Neuronal stem cell (in vitro differentiated cells): ENCODE measurements around the gene LAD1.
A peak's percentile ranks its signal among the peaks of the same experiment; 100 is the strongest.

Source experiments
- DNase-seq: peaks from one replicate; pipeline ENCODE4 v3.0.0-alpha.2; 2013; ENCODE audit warnings: low spot score
- H2AFZ ChIP-seq: one replicate; pipeline ENCODE4 v1.6.1; 2013; ENCODE audit warnings: mild to moderate bottlenecking, low read length, inconsistent platforms
- H2AK5ac ChIP-seq: 2 replicates; pipeline ENCODE4 v1.6.1; 2013; ENCODE audit warnings: low read depth, mild to moderate bottlenecking, inconsistent platforms, low read length, moderate library complexity, mixed read lengths
- H2BK120ac ChIP-seq: 2 replicates; pipeline ENCODE4 v1.6.1; 2013; ENCODE audit warnings: low read depth, mild to moderate bottlenecking, inconsistent platforms, low read length, moderate library complexity, mixed read lengths
- H2BK12ac ChIP-seq: one replicate; pipeline ENCODE4 v1.6.1; 2013; ENCODE audit warnings: low read length, inconsistent platforms
- H2BK15ac ChIP-seq: 2 replicates; pipeline ENCODE4 v1.6.1; 2013; ENCODE audit warnings: mild to moderate bottlenecking, low read length, inconsistent platforms, mixed read lengths
- H2BK5ac ChIP-seq: one replicate; pipeline ENCODE4 v1.6.1; 2013; ENCODE audit warnings: inconsistent platforms, mild to moderate bottlenecking, low read length, moderate library complexity
- H3K14ac ChIP-seq: one replicate; pipeline ENCODE4 v1.6.1; 2013; ENCODE audit warnings: low read length, inconsistent platforms
- H3K18ac ChIP-seq: 2 replicates; pipeline ENCODE4 v1.6.1; 2013; ENCODE audit warnings: low read length, inconsistent platforms
- H3K23ac ChIP-seq: 2 replicates; pipeline ENCODE4 v1.6.1; 2013; ENCODE audit warnings: low read depth, mild to moderate bottlenecking, mixed read lengths, low read length, inconsistent platforms; ENCODE audit not compliant: poor library complexity
- H3K27ac ChIP-seq: replicated peaks from 3 replicates; pipeline ENCODE4 v1.5.1; 2013; ENCODE audit warnings: low read length, inconsistent platforms
- H3K27me3 ChIP-seq, 3 experiments: 2 replicates each; pipeline ENCODE4 v1.6.1; 2013; ENCODE audit warnings: low read length in 3 of 3, mild to moderate bottlenecking in 2 of 3, inconsistent platforms in 1 of 3, low read depth in 1 of 3, mixed read lengths in 1 of 3, moderate library complexity in 1 of 3; ENCODE audit not compliant: control insufficient read depth in 3 of 3, insufficient read depth in 3 of 3
- H3K36me3 ChIP-seq, 2 donors: replicated peaks in 1 of 2; 2 replicates each; pipeline ENCODE4 v1.6.1; 2013; ENCODE audit warnings: low read length in 2 of 2; ENCODE audit not compliant: control insufficient read depth in 2 of 2, insufficient read depth in 2 of 2
- H3K4ac ChIP-seq: 2 replicates; pipeline ENCODE4 v1.6.1; 2013; ENCODE audit warnings: inconsistent platforms, mild to moderate bottlenecking, low read length, moderate library complexity
- H3K4me1 ChIP-seq, 2 donors: 1 replicate in 1 of 2; 2 replicates in 1 of 2; pipeline ENCODE4 v1.6.1; 2013; ENCODE audit warnings: low read length in 2 of 2, low read depth in 1 of 2; ENCODE audit not compliant: control insufficient read depth in 2 of 2, insufficient read depth in 1 of 2
- H3K4me2 ChIP-seq: one replicate; pipeline ENCODE4 v1.6.1; 2013; ENCODE audit warnings: mild to moderate bottlenecking, low read length, inconsistent platforms; ENCODE audit not compliant: insufficient read depth, poor library complexity, severe bottlenecking
- H3K4me3 ChIP-seq, 2 donors: 2 replicates each; pipeline ENCODE4 v1.5.1; 2013; ENCODE audit warnings: low read length in 2 of 2, mild to moderate bottlenecking in 2 of 2, inconsistent platforms in 1 of 2, moderate library complexity in 1 of 2
- H3K79me1 ChIP-seq: one replicate; pipeline ENCODE4 v1.6.1; 2013; ENCODE audit warnings: low read depth, mild to moderate bottlenecking, inconsistent platforms, low read length, moderate library complexity
- H3K9ac ChIP-seq: one replicate; pipeline ENCODE4 v1.6.1; 2013; ENCODE audit warnings: mild to moderate bottlenecking, low read depth, low read length, inconsistent platforms; ENCODE audit not compliant: poor library complexity
- H3K9me3 ChIP-seq, 2 donors: replicated peaks in 1 of 2; 2 replicates each; pipeline versions ENCODE3 to v1.6.1; 2013; ENCODE audit warnings: low read length in 2 of 2, mild to moderate bottlenecking in 2 of 2, inconsistent platforms in 1 of 2, low read depth in 1 of 2, mixed read lengths in 1 of 2, moderate library complexity in 1 of 2; ENCODE audit not compliant: control insufficient read depth in 2 of 2, insufficient read depth in 1 of 2
- H4K8ac ChIP-seq: one replicate; pipeline ENCODE4 v1.6.1; 2013; ENCODE audit warnings: low read depth, mild to moderate bottlenecking, inconsistent platforms, low read length, moderate library complexity
- H4K91ac ChIP-seq: one replicate; pipeline ENCODE4 v1.6.1; 2013; ENCODE audit warnings: low read length, low read depth, mild to moderate bottlenecking, inconsistent platforms; ENCODE audit not compliant: poor library complexity
- WGBS, 2 donors: extraction: QIAGEN DNeasy Blood & Tissue Kit; methylation state at CpG; one replicate each; pipeline ENCODE4 v1.1.7; 2013; ENCODE audit warnings: missing lambda C conversion rate in 2 of 2, mixed read lengths in 1 of 2; ENCODE audit not compliant: insufficient read length in 2 of 2, insufficient replicate concordance in 1 of 2; ENCODE audit errors: extremely low coverage in 2 of 2; 5-methylcytosine and 5-hydroxymethylcytosine counted together

The LAD1 gene

GRCh38 chr1:201386208-201386607 is 12.9 kb downstream of the LAD1 start:
- Histone ChIP-seq H2BK5ac (no peak overlapping the region), H3K18ac (peak overlapping the region; percentile 89), H2AK5ac (peak overlapping the region; percentile 41), H3K27me3 (peaks cover 0 to 18% (median 0%) of the 10 kb centered on the region in 3 experiments), H4K91ac (no peak overlapping the region), H2AFZ (no peak overlapping the region), H3K79me1 (no peaks in the 10 kb centered on the region), H4K8ac (no peak overlapping the region), H2BK120ac (no peak overlapping the region), H2BK12ac (no peak overlapping the region), H3K4me2 (no peak overlapping the region), H3K4me3 (no peak overlapping the region), H3K9me3 (no peaks in the 10 kb centered on the region), H3K9ac (no peak overlapping the region), H3K4ac (no peak overlapping the region), H2BK15ac (peak overlapping the region; percentile 82), H3K14ac (no peak overlapping the region), H3K4me1 (peaks cover 0 to 14% of the 10 kb centered on the region in 2 donors), H3K27ac (no peak overlapping the region), H3K36me3 (no peaks in the 10 kb centered on the region), H3K23ac (no peak overlapping the region)
- DNase-seq, result no peak
- WGBS, 2 donors, result no CpG with 5 or more reads among the region's 8 CpGs

DNA sequence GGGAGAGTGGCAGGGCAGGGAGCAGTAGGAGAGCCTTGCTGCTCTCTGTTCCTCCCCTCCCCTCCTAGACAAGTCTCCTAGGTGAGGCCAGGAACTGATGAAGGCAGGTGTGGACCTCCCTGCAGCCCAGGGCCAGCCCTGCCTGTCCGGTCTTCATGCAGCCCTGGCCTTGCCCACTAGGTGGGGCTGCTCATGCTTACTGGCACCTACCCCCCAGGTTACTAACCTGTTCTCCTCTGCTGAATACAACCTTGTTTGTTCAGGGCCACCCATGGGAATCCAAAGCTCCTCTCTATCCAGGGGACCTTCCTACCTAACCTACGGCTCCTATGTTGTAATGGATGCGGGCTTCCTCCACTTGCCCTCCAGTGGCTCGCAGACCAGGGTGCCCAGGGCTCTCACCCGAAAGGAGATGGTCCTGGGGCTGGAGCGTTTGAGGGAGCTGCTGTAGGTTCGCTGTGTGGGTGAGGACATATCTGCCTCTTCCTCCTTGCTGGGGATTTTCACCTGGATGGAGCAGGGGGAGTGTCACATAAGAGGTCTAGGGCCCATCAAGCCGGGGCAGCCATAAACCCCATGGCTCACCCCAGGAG is 13.7 kb downstream of the LAD1 start:
- peaks cover 0 to 14% of the 10 kb centered on the region in 2 donors for H3K4me1 ChIP-seq
- peaks cover 0 to 18% (median 0%) of the 10 kb centered on the region in 3 experiments for H3K27me3 ChIP-seq
- no peak overlapping the region for H3K4me3 ChIP-seq
- no peak overlapping the region for H3K4ac ChIP-seq
- no CpG with 5 or more reads among the region's 8 CpGs for WGBS, 2 donors
- H3K4me2 ChIP-seq, result no peak overlapping the region
- no peak overlapping the region for H3K9ac ChIP-seq
- peak overlapping the region; percentile 34 for H2BK12ac ChIP-seq
- H3K79me1 ChIP-seq, result no peaks in the 10 kb centered on the region
- no peaks in the 10 kb centered on the region for H3K36me3 ChIP-seq
- peak overlapping the region; percentile 89 for H3K18ac ChIP-seq
- no peak overlapping the region for H3K14ac ChIP-seq
- H3K9me3 ChIP-seq, result no peaks in the 10 kb centered on the region
- peak overlapping the region; percentile 20 for H3K23ac ChIP-seq
- H2BK120ac ChIP-seq, result no peak overlapping the region
- no peak overlapping the region for H2BK5ac ChIP-seq
- H3K27ac ChIP-seq, result no peak overlapping the region
- H4K8ac ChIP-seq, result no peak overlapping the region
- H4K91ac ChIP-seq, result no peak overlapping the region
- H2AFZ ChIP-seq, result no peak overlapping the region
- H2AK5ac ChIP-seq, result peak overlapping the region; percentile 41
- H2BK15ac ChIP-seq, result peak overlapping the region; percentile 82
- DNase-seq, result no peak

DNA sequence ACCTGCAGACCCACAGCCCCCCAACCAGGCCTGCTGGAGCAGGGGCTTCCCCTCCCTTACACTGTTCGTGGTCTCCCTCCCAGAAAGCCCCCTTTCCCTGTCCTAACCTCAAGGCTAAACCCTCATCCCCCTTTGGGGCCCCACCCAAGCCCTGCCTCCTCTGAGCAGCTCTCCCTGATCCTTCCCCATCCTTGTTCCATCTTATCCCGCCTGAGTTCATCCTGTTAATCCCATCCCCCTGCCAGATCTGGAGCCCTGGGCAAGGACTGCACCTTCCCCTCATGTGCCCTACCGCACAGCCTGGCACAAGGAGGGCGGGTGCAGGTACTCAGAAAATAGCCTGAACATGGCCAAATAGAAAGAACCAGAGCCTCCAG is 14.7 kb downstream of the LAD1 start:
- no peak for DNase-seq
- H2AFZ ChIP-seq, result no peak overlapping the region
- no peak overlapping the region for H3K4ac ChIP-seq
- no peak overlapping the region for H3K23ac ChIP-seq
- H3K9me3 ChIP-seq, result no peaks in the 10 kb centered on the region
- peaks cover 0 to 14% of the 10 kb centered on the region in 2 donors for H3K4me1 ChIP-seq
- no peak overlapping the region for H4K8ac ChIP-seq
- H2AK5ac ChIP-seq, result peak overlapping the region; percentile 80
- WGBS, 2 donors, result no CpG with 5 or more reads among the region's 4 CpGs
- H3K4me3 ChIP-seq, result no peak overlapping the region
- no peaks in the 10 kb centered on the region for H3K79me1 ChIP-seq
- no peak overlapping the region for H3K14ac ChIP-seq
- no peak overlapping the region for H4K91ac ChIP-seq
- H2BK12ac ChIP-seq, result no peak overlapping the region
- H3K9ac ChIP-seq, result no peak overlapping the region
- H3K27ac ChIP-seq, result no peak overlapping the region
- peak overlapping the region; percentile 52 for H3K18ac ChIP-seq
- H2BK15ac ChIP-seq, result no peak overlapping the region
- no peaks in the 10 kb centered on the region for H3K36me3 ChIP-seq
- no peak overlapping the region for H2BK5ac ChIP-seq
- H3K4me2 ChIP-seq, result no peak overlapping the region
- peaks cover 0 to 18% (median 0%) of the 10 kb centered on the region in 3 experiments for H3K27me3 ChIP-seq
- no peak overlapping the region for H2BK120ac ChIP-seq

- Histone ChIP-seq H3K18ac (peak overlapping the region; percentile 52), H3K23ac (no peak overlapping the region), H3K4me3 (no peak overlapping the region), H4K8ac (no peak overlapping the region), H2BK5ac (peak overlapping the region; percentile 56), H2AK5ac (peak overlapping the region; percentile 80), H3K14ac (no peak overlapping the region), H2BK12ac (no peak overlapping the region), H2AFZ (no peak overlapping the region), H3K79me1 (no peaks in the 10 kb centered on the region), H2BK120ac (no peak overlapping the region), H3K4ac (no peak overlapping the region), H3K9me3 (no peaks in the 10 kb centered on the region), H3K4me2 (no peak overlapping the region), H3K9ac (no peak overlapping the region), H3K27me3 (peaks cover 0 to 18% (median 0%) of the 10 kb centered on the region in 3 experiments), H4K91ac (no peak overlapping the region), H3K27ac (no peak overlapping the region), H2BK15ac (no peak overlapping the region), H3K36me3 (no peaks in the 10 kb centered on the region), H3K4me1 (peaks cover 0 to 13% of the 10 kb centered on the region in 2 donors)
- WGBS, 2 donors, result no CpG with 5 or more reads among the region's 4 CpGs
- no peak for DNase-seq
Measured at GRCh38 chr1:201383647-201384405, 15.3 kb downstream of the LAD1 start.
